Suprapubic skin (tissue), 4 donors: ENCODE measurements around the gene DNAH8.

Source experiments
- CTCF ChIP-seq, 2 donors: fragments of 200-600 bp in 1 of 2; fragments of 450-650 bp in 1 of 2; sonication (generic) in 1 of 2; IDR thresholded peaks; one replicate each; pipeline ENCODE4 v1.5.1; 2016 to 2019; ENCODE audit warnings: antibody characterized with exemption in 2 of 2, mild to moderate bottlenecking in 1 of 2, moderate library complexity in 1 of 2
- POLR2A ChIP-seq, 2 donors: fragments of 450-650 bp; IDR thresholded peaks; one replicate each; pipeline ENCODE4 v1.6.1; 2017; ENCODE audit warnings: antibody characterized with exemption in 2 of 2, mild to moderate bottlenecking in 2 of 2, moderate library complexity in 2 of 2
- POLR2AphosphoS5 ChIP-seq, 3 donors: sonication (generic); formaldehyde crosslinking; IDR thresholded peaks; one replicate each; pipeline ENCODE4 v1.6.1; 2017; ENCODE audit warnings: antibody characterized with exemption in 3 of 3

GRCh38 chr6:38996676-38997075, 281.6 kb downstream of the DNAH8 start:
- TF ChIP-seq CTCF (IDR thresholded peaks at IDR 0.05) (no peak), POLR2A (IDR thresholded peaks at IDR 0.05) (no peak), POLR2AphosphoS5 (IDR thresholded peaks at IDR 0.05) (no peak)
